NK-92 treated with Interleukin-12 subunit alpha and Interleukin-12 subunit beta, amount 100 ng/mL, for 24 hours (cell line): ENCODE results near the gene SRGAP2C.
"Not testable (repeated sequence)": the region's sequence is repeated elsewhere in the genome, so short reads cannot be mapped to it uniquely, and the experiment has no call there.

ENCODE experiments used
- DNase-seq: peaks from one replicate; lab custom pipeline; 2025; lab: John Stamatoyannopoulos, UW

SRGAP2C gene

DNA sequence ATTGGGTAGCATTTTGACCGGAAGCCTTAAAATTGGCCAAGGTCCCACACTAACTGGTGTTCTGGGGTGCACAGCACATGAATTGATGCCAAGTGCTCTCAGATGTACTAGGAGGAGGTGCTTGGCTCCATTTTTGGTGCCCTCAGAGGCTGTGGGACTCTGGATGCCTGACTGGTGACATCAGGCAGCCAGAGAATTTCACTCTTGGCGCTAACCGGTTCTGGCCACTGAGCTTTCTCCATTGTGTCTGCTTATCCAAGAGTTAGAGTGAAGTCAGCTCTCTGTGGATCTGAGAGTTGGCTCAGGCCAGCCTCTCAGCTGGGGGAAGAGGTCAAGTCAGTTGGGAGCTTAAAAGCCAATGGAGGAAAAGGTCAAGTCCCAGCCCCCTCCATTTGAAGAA, 200.4 kb downstream of the SRGAP2C start:
- not testable (repeated sequence) for DNase-seq

DNA sequence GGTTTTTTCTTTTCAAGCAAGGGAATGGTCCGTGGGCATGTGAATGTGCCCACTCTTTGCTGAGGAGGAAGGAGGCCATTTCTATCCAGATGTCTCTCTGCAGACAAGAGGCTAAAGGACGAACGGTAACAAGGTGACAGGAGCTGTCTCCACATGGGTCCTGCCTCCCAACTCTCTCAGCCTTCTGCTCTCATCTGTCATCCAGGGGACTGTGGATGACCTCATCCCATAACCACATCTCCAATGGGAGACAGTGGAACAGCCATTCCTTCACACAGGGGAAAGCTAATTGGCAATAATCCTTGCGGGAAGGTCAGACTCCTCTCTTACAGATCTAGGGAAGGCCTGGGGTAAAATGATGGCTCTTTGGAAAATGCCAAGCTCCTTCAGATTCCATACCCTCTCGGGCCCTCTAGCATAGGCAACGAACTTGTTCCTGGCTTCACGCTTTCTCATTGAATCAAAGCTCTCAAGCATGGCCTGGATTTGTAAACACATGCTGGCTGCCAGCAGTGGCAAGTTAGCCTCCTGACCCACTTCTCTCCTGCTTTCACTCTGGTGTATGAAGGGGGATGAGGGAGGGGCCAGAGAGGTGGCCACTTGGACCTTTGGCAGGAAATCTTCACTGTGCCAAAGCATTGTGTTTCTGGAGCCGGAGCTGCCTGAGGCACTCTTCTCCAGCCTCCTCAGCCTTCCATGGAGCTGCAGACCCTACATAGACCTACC, 201.0 kb downstream of the SRGAP2C start:
- not testable (repeated sequence) for DNase-seq

- DNase-seq: not testable (repeated sequence)
These were observed 201.7 kb downstream of the SRGAP2C start for GRCh38 chr1:121386319-121386948.

DNA sequence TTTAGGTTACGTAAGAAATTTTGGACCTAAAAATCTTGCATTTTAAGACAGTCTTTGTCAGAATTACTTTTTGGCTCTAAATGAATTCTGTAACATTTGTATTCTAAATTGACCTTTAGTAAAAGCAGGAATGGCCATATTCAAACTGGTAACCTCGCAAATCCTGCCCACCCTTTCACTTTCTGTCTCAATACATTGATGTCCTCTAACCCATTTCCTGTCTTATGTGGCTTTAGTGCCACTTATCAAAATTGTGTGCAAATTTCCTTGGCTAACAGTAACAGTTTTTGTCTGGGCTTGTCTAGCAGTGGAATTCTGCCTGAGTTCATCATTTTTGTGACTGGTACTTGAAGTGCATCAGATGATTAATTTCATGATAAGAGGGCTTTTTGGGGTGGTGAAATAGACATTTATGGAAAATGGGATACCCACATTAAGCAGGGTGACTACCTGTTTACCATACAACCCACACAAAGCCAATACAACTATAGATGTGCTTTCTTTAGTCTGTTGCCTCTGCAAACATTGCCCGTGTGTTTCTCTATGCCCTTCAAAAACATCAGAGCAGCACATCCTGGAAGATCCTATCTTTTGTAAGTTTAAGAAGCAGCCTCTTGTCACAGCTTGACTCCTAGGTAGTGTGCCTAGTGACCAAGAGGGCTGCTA, 205.3 kb downstream of the SRGAP2C start:
- not testable (repeated sequence) for DNase-seq

- not testable (repeated sequence) for DNase-seq
These were observed 207.4 kb downstream of the SRGAP2C start for GRCh38 chr1:121392130-121392529.

GRCh38 chr1:121395718-121396201, 211.0 kb downstream of the SRGAP2C start:
- DNase-seq: not testable (repeated sequence)

DNA sequence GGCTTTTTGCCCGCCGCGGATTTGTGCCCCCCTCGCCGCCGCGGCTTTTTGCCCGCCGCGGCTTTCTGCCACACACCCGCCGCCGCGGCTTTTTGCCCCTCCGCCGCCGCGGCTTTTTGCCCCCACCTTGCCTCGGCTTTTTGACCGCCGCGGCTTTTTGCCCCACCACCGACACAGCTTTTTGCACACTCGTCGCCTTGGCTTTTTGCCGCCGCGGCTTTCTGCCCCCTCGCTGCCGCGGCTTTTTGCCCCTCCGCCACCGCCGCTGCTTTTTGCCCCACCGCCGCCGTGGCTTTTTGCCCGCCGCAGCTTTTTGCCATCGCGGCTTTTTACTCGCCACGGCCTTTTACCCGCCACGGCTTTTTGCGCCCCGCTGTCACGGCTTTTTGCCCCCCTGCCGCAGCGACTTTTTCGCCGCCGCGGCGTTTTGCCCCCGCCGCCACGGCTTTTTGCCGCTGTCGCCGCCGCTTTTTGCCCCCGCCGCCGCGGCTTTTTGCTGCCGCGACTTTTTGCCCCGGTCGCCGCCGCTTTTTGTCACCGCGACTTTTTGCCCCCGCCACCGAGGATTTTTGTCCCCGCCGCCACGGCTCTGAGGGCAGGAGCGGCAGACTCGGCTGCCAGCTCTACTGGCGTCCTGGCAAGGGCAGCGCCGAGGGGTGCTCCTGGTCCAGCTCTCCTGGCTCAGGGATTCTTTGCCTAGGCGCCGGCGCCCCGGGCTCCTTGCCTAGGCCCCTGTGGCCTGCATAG, 211.7 kb downstream of the SRGAP2C start:
- DNase-seq: not testable (repeated sequence)

DNA sequence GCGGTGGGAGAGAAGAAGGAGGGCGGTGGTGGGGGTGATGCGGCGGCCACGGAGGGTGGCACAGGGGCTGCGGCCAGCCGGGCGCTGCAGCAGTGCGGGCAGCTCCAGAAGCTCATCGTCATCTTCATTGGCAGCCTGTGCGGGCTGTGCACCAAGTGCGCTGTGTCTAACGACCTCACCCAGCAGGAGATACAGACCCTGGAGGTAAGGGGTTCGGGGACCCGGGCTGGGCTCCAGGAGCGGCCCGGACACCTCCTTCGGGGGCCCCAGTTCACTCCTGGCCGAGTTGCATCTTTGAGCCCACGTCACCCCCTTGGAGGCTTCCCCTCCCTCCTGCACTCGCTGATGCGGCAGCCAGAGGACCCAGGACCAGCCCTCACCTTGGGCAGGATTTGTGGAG, 212.3 kb downstream of the SRGAP2C start:
- not testable (repeated sequence) for DNase-seq

DNA sequence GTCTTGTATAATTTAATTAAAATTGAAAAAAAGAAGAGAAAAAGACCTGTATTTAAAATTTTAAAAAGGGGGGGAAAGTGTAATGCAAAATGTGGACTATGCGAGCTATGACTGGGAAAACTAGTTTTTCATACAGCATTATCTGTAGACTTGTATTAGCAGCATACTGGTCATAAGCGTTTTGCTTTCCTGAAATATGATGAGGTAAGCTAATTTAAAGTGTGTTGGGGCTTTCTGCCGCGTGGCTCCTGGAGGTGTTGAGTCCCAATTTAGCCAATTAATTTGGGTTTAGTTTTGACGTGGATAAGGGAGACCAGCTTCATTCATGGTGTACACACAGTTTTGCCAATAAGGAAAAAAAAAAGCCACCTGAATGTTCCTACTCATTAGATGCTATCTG, 214.4 kb downstream of the SRGAP2C start:
- DNase-seq: not testable (repeated sequence)

DNA sequence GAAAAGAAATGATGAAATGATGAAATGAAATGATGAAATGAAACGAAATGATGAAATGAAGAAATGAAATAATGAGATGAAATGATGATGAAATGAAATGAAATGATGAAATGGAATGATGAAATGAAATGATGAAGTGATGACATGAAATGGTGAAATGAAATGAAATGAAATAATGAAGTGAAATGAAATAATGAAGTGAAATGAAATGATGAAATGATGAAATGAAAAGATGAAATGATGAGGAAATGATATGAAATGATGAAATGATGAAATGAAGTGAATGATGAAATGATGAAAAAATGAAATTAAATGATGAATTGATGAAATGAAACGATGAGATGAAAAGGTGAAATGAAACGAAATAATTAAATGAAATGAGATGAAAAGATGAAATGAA, 215.3 kb downstream of the SRGAP2C start:
- not testable (repeated sequence) for DNase-seq

DNA sequence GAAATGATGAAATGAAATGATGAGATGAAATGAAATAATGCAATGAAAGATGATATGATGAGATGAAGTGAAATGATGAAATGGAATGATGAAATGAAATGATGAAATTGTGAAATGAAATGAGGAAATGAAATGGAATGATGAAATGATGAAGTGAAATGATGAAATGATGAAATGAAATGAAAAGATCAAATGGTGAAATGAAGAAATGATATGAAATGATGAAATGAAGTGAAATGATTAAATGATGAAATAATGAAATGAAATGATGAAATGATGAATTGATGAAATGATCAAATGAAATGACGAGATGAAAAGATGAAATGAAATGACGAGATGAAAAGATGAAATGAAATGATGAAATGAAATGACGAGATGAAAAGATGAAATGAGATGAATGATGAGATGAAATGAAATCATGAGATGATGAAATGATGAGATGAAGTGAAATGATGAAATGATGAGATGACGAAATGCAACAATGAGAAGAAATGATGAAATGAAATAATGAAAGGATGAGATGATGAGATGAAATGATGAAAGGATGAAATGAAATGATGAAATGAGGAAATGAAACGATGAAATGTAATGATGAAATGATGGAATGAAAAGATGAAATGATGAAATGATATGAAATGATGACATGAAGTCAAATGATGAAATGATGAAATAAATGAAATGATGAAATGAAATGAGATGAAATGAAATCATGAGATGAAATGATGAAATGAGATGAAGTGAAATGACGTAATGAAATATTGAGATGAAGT, 216.0 kb downstream of the SRGAP2C start:
- DNase-seq: not testable (repeated sequence)

- DNase-seq: not testable (repeated sequence)
These were observed 216.7 kb downstream of the SRGAP2C start for GRCh38 chr1:121401375-121401955.

DNA sequence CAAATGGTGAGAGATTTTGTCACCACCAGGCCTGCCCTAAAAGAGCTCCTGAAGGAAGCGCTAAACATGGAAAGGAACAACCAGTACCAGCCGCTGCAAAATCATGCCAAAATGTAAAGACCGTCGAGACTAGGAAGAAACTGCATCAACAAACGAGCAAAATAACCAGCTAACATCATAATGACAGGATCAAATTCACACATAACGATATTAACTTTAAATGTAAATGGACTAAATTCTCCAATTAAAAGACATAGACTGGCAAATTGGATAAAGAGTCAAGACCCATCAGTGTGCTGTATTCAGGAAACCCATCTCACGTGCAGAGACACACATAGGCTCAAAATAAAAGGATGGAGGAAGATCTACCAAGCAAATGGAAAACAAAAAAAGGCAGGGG, 218.5 kb downstream of the SRGAP2C start:
- DNase-seq: not testable (repeated sequence)

DNA sequence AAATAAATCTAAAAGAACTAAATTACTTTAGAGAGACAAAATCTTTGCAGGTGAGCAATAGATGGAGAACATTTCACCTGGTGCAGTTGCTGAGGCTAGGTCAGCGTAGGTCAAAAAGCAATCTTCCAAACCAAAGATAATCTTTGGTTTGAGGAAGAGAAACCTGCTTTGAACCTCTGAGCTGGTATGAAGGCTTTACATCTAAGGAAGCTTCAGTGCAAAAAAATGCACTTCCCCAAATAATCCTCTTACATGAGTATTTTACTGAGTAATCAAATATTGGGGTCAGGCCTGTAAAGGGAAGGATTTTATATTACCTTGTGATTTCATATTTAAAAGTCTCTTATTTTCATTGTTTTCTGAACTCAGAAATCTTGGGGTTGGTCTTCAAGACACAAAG, 223.6 kb downstream of the SRGAP2C start:
- DNase-seq: no peak

DNA sequence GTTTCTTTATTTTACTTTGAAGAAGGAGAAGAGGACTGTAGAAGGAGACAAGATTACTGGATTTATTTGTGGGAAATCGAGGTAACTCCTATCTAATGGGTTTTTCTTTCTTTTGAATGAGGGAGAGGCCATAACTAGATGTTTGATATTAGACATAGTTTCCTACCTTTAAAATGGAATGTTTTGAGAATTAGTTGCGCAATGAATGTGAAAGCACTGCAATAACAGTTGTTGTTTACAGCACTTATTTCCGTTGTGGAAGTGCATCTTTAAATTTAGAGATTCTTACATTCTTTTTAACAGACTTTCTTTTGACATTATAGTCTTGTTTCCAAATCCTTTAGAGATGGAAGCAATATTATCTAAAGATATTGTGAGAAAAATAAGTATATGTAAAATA, 229.0 kb downstream of the SRGAP2C start:
- DNase-seq: no peak

GRCh38 chr1:121414905-121415304, 230.1 kb downstream of the SRGAP2C start:
- DNase-seq: no peak

DNA sequence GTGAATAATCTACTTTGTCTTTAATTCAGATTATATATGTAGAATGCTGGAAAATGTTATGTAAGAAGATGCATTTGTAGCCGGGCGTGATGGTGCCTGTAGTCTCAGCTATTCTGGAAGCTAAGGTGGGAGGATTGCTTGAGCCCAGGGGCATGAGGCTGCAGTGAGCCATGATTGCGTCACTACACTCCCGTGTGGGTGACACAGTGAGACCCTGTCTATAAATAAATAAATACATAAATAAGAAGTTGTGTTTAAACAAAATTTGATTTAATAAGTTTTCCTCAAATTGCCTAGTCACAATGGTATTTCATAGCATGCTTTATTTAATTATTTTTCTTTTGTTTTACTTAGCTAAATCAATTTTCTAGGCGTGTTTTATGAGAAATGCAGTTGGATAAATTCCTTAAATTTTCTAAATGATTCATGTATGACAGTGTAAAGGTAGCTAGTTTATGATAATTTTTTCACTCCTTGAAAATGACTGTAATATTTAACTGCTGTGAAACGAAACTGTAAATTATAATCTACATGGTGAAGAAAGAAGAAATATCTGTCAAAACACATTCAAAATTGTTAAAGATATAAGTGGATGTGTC, 232.6 kb downstream of the SRGAP2C start:
- DNase-seq: no peak

DNA sequence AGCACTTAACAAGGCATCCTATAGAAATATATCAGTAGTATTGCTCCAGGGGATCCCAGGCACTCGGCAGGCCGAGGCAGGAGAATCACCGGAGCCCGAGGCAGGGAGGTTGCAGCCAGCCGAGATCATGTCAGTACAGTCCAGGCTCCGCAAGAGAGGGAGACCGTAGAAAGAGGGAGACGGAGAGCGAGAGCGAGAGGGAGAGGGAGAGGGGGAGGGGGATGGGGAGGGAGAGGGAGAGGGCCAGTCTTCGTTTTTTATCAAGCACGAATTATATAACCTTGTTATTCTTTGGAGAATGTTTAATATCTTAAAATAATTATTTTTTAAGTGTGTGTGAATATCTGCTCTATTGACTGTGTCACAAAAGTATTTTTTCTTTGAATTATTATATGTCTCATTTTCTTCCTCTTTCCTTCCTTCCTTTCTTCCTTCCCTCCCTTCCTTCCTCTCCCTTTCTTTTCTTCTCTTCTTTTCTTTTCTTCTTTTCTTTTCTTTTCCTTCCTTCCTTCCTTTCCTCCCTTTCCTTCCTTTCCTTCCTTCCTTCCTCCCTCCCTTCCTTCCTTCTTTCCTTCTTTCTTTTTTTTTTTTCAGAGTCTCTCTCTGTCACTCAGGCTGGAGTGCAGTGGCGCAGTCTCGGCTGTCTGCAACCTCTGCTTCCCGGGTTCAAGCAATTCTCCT, 233.7 kb downstream of the SRGAP2C start:
- no peak for DNase-seq

- not testable (repeated sequence) for DNase-seq
These were observed 234.4 kb downstream of the SRGAP2C start for GRCh38 chr1:121419050-121419615.

DNA sequence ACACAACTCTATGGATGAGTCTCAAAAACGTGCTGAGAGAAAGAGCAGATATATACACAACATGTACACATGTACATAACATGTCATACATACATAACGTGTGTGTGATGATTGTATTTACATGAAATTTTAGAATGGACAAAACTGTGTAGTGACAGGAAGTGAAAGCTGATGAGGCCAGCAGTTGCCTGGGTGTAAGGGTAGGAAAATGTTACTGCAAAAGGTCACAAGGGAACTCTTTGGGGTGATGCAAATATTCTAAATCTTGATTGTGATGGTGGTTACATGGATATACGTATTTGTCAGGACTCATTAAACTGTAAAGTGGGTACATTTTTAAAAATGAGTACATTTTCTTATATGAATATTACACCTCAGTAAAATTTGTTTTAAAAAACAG, 236.7 kb downstream of the SRGAP2C start:
- DNase-seq: not testable (repeated sequence)
